ENCODE measurements around the gene TFF2.

The TFF2 gene

DNA sequence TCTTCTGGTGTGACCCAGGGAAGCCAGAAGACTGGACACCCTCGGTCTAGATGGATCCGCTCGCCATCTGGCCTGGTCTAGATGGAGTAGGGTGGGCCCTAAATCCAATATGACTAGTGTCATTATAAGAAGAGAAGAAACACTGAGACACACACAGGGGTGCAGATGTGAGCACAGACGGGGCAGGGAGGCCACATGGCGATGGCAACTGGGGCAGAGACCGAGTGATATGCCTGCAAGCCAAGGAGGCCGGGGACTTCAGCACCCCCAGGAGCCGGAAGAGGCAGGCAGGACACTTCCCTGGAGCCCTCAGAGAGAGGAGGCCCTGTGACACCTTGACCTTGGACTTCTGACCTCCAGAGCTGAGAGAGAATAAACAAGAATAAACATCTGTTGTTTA, 30.0 kb downstream of the TFF2 start:
- no peak for DNase-seq (ENCODE audit: low spot score)

DNA sequence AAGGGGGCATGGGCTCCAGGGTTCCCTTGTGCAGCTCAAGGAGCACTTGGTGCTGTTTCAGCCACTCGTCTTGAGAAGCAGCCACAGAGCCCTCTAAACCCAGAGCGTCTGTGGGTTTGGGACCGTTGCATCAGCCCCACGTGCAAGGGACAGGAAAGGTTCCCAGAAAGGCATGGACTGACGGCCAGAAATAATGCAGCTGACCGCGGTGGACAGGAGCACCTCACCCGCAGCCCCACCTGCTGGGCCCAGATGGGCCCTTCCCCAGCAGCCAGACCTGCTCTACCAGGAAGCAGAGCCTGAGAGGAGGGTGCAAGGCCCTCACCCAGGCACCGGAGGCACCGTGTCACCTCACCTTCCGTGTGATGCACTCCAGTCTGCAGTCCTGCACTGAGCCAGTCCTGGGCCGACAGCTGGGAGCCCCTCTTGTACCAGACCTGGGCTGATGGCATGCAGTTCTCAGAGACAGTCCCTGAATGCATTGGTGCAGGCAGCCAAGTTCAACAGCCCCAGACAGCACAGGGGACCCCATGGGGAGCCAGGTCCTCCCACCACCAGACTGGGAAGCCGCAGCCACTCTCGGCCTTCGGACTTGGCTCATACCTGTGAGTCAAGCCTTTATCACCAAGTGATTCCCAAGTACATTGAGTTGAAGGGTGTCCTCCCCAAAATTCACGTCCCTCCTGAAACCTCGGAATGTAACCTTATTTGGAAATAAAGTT, 30.8 kb downstream of the TFF2 start:
- DNase-seq (ENCODE audit: low spot score): no peak

DNA sequence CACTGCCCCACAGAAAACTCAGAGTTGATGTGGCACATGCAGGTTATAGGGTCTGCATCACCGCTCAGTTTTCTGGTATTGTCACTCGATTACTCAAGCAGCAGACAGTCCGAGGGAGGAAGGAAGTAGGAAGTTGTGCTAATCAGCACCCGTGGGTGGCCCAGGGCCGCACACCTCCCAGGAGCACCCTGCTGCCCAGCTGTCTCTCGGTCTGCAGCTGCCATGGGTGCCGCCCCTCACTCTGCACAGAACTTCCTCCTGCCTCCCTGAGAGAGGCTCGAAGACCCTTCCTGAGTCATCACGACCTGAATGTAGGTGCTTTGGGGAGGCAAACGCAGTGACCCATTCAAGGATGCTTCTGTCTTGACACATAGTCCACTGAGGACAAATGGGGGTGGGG, 31.4 kb downstream of the TFF2 start:
- DNase-seq (ENCODE audit: low spot score): no peak

- DNase-seq (ENCODE audit: low spot score): no peak
Measured at GRCh38 chr21:42317826-42318746, 32.7 kb downstream of the TFF2 start.

DNA sequence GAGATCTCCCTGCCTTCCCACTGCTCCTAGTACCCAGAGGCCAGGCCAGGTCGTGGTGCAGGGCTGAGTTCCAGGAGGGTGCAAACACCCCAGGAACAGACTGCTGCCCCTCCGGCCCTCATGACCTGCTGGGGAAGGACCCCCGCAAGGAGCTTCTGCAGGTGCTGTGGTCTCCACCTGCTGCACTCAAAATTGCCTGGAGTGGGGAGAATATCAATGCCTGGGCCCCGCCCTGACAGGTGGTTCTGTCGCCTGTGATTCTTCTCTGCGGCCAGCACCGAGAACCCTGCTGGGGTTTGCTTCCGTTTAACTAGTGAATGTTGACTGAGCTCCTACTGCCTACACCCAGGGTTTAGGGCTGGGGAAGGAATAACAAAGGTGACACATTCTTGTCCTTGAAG, 33.5 kb downstream of the TFF2 start:
- DNase-seq (ENCODE audit: low spot score): no peak

DNA sequence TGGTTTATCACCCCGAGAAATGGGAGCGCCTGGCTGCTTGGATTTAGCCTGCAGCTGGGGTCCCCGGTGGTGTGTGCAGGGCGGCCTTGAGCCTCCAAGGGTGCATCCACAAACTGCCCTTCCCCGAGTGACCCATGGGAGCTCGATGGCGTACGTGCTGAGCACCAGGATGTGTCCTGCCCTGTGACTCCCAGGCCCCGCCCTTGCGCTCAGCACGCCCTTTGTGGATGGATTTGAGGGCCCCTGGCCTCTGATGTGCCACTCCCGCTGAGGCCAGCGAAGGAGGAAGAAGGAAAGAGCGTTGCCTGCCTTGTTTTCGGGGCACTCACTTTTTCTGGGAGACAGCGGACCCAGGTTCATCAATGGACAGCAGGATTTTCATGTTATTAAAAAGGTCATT, 33.9 kb downstream of the TFF2 start:
- DNase-seq (ENCODE audit: low spot score): no peak

- DNase-seq (ENCODE audit: low spot score): no peak
Measured at GRCh38 chr21:42315296-42315891, 35.4 kb downstream of the TFF2 start, which contains the start of gene TFF3. Gene TFF3, minus strand, starts transcription at chr21:42315409. Its CDS starts 35 bp downstream, at chr21:42315374.

GRCh38 chr21:42314616-42315295, 36.0 kb downstream of the TFF2 start:
- no peak for DNase-seq (ENCODE audit: low spot score)

GRCh38 chr21:42313501-42313969, 37.3 kb downstream of the TFF2 start:
- no peak for DNase-seq (ENCODE audit: low spot score)

DNA sequence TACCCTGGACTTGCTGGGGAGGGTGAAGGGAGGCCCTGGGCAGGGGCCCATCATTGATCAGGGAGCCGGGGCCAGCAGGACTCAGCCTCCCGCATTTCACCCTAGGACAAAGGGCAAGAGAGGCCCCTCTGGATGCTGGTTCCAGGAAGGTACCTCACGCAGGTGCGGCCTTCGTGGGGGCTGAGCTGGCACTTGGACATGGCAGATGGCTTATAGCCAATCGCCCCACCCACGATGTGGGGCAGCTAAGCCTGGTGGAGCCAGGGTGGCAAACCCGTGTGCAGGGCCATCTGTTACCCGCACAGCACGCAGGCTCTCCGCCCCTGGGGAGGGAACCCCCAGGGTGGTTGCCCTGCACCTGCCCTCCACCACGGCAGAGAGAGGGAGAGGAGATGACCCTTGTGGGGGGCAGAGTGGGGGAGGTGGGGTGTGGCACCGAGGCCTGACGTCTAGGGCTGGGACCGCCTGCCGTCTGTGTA, 38.1 kb downstream of the TFF2 start:
- DNase-seq (ENCODE audit: low spot score): no peak

DNA sequence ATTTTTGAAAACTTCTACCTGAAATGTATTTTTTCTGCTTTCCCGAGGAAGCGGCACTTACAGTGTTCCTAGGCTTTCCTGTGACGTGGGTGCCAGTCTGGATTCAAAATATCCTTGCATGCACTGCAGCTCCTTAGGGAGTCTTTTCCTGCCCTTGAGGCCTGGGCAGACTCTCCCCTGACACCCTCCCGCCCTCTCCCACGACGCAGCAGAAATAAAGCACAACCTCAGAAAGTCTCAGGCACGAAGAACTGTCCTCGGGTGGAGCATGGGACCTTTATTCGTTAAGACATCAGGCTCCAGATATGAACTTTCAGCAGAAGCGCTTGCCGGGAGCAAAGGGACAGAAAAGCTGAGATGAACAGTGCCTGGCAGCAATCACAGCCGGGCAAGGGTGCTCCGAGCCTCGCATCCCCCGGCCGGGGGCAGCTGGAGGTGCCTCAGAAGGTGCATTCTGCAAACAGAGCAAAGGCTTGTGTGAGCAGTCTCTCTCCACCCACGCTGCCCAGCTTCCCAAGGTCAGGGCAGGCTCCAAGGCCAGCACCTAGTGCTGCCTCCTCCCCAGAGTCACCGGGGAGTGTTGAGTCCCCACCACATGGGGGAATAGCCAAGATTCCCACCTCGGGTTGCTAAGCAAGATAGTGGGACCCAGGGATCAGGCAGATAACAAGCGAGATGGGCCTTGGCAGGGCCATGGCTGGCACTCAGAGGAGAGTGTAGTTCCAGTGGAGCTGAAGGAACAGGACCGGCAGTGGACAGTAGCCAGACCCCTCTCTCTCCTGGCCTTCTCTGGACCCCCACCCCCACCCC, 38.8 kb downstream of the TFF2 start:
- DNase-seq (ENCODE audit: low spot score): no peak

GRCh38 chr21:42311160-42311559, 39.6 kb downstream of the TFF2 start:
- no peak for DNase-seq (ENCODE audit: low spot score)

DNA sequence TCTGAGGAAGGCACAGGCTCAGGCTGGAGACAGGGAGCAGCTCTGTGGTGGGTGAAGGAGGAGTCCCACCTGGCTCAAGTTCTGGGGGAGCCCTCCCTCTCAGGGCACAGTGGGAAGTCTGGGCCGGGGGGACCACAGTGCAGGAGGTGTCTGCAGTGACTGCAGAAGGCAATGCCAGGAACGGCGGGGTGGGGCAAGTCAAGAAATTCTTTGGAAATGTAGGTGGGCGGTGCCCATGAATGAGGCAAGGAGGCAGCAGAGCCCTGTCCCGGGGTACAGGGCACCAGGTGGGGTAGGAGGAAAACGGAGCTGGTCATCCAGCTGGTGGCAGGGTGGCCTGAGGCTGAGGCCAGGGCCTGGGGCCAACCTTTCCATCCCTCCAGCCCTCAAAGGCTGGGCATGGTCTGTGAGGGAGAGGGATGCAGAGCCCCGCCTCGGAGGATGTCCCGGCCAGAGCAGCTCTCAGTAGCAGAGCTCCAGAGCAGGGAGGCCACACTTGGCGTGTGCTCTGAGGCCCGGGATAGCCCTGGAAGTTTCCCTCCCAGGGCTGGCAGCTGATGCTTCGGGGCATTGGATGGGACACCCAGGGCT, 40.3 kb downstream of the TFF2 start:
- DNase-seq (ENCODE audit: low spot score): no peak

- no peak for DNase-seq (ENCODE audit: low spot score)
Measured at GRCh38 chr21:42309753-42310213, 41.0 kb downstream of the TFF2 start.

DNA sequence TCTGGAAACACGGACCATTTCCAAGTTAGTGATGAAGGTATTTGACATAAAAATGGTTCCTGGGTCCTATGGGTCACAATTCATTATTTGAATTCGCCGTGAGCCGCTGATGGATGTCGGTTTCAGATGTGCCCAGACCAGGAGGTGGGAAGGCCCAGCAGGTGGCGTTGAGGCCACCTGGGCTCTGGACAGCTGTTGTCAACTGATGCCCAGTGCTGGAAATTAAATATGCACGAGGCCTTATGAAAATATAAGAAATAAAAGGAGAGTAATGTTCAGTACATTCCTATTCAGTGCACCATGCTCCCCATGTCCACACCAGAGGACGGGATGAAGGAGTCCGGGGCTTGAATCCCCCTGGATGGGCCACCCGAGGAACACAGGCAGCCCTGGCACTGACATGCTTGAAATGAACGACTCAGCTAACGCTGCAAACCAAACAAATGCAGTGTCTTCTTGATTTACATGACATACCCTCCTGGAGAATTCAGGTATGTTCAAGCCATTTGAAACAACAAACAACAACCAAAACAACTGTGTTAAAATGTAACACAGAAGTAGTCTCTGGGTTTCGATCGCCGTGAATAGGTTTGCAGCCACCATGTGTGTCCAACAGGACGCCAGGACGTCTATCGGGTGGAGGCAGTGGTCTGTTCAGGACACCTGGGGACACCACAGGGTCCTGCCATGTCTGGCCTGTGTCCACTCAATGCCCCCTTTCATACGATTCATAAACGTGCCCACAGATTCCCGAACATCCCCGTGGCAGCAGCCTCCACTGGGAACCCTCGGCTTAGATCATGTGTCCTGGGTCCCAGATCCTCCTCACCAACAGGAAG, 41.7 kb downstream of the TFF2 start:
- no peak for DNase-seq (ENCODE audit: low spot score)

DNA sequence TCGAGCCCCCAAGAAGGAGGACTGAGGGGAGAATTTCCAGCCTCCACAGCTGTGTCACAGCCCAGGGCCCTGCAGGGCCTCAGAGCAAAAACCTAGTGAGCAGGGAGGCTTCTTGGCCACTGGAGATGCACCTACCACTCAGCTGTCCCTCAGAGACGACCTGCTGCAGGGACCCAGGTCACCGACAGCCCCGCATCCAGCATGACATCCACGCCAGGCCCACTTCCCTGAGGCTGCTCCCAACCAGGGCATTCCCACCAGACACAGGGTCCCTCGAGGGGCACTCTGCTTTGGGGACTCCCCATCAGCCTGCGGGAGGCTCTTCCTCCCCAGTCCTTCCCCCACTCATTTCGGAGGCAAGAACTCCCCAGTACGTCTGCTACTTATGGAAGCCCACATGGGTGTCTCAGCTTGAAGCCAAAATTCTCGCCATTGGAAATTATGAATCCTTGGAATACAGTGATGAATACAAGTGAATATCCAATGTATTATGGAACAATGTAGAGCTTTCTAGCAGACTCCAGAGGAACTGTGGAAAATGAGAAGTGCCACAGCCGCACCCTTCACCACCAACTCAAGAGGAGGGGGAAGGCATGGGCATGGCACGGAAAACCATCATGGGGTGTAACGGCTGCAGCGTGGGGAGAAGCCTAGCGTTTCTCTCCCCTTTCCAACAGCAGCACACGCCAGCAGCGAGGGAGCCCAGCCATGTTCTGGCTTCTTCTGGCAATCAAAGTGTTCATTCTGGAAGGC, 42.5 kb downstream of the TFF2 start:
- DNase-seq (ENCODE audit: low spot score): no peak

DNA sequence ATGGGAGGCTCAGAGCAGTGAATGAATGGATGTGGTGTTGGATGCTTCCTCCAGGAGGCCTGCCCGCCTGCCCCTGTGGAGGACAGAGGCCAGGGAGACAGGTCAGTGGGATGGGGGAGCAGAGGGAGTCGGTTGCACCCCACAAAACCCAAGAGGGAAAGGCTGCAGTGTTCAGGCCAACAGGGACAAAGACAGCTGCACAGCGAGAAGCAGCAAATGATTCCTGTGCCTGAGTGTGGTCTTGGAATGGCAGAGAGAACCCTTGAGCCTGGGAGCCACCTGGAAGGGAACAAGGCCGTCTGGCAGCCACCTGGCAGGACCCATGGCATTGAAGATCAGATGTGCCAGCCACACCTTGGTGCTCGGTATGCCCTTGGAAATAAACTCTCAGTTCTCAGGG, 43.7 kb downstream of the TFF2 start:
- DNase-seq (ENCODE audit: low spot score): no peak

DNA sequence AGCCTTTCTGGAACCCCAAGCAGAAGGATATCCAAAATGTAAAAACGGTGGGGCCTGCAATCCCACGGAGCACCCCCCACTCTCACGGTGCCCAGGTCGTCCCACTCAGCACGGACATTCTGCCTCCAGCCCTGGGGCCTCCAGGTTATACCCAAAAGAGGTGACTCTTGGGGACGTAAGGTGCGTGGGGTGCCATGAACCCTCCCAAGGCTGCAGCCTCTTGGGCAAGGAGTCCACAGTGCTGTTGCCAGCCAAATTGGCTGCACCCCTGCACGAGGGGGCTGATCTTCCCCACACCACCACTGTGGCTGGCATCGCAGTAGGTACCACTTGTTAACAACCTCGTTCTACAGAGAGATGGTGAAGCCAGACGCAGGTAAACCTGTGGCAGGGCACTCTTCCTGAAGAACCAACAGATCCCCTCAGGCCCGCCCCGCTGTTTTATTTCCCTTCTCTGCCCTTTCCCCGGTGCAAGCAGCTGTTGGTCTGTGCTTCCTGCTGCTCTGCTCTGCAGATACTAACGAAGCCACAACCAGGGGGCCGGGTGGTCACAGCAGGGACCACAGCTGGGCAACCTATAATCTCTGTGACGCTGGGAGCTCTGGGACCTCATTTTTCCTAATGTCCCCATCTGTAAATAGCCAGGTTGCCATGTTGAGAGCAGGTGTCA, 44.3 kb downstream of the TFF2 start:
- no peak for DNase-seq (ENCODE audit: low spot score)

Data from globus pallidus (tissue), 1 donor.